ENCODE data around the gene CD3E. TPM values are rescaled to one million over a fixed set of nuclear protein-coding genes. Genes with fewer than 3 reads are reported as not detected.

The CD3E gene
- not detected in 2 replicates for total RNA-seq
- long read RNA-seq = 0 reads

DNA sequence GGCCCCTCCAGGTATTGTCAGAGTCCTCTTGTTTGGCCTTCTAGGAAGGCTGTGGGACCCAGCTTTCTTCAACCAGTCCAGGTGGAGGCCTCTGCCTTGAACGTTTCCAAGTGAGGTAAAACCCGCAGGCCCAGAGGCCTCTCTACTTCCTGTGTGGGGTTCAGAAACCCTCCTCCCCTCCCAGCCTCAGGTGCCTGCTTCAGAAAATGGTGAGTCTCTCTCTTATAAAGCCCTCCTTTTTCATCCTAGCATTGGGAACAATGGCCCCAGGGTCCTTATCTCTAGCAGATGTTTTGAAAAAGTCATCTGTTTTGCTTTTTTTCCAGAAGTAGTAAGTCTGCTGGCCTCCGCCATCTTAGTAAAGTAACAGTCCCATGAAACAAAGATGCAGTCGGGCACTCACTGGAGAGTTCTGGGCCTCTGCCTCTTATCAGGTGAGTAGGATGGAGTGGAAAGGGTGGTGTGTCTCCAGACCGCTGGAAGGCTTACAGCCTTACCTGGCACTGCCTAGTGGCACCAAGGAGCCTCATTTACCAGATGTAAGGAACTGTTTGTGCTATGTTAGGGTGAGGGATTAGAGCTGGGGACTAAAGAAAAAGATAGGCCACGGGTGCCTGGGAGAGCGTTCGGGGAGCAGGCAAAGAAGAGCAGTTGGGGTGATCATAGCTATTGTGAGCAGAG lies at the start of gene CD3E:
Gene CD3E (plus strand): TSS at position 163 of the 681 bp plus-strand sequence. CDS start 223 bp downstream, at position 386.
- TF ChIP-seq, protein P1, sequence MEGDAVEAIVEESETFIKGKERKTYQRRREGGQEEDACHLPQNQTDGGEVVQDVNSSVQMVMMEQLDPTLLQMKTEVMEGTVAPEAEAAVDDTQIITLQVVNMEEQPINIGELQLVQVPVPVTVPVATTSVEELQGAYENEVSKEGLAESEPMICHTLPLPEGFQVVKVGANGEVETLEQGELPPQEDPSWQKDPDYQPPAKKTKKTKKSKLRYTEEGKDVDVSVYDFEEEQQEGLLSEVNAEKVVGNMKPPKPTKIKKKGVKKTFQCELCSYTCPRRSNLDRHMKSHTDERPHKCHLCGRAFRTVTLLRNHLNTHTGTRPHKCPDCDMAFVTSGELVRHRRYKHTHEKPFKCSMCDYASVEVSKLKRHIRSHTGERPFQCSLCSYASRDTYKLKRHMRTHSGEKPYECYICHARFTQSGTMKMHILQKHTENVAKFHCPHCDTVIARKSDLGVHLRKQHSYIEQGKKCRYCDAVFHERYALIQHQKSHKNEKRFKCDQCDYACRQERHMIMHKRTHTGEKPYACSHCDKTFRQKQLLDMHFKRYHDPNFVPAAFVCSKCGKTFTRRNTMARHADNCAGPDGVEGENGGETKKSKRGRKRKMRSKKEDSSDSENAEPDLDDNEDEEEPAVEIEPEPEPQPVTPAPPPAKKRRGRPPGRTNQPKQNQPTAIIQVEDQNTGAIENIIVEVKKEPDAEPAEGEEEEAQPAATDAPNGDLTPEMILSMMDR (IDR thresholded peaks at IDR 0.05; ENCODE audit: unreplicated experiment) = no peak
- no peak for DNase-seq (ENCODE audit: low spot score, unreplicated experiment)
- Mint-ChIP-seq H3K4me3 (ENCODE audit: low read depth) (no peak within 1 kb of the TSS), H3K36me3 (ENCODE audit: insufficient read depth) (no peaks in the 10 kb centered on the region), H3K9me3 (ENCODE audit: low read depth) (no peaks in the 10 kb centered on the region), H3K27ac (no peak within 1 kb of the TSS), H3K4me1 (ENCODE audit: low read depth) (no peaks in the 10 kb centered on the region), H3K27me3 (peaks cover 20% of the 10 kb centered on the region)

- Mint-ChIP-seq H3K9me3 (ENCODE audit: low read depth) (peaks cover 3% of the 10 kb centered on the region), H3K4me3 (ENCODE audit: low read depth) (no peak overlapping the region), H3K27ac (no peak overlapping the region), H3K4me1 (ENCODE audit: low read depth) (peaks cover 6% of the 10 kb centered on the region), H3K27me3 (no peaks in the 10 kb centered on the region), H3K36me3 (ENCODE audit: insufficient read depth) (peaks cover 27% of the 10 kb centered on the region)
- no peak for DNase-seq (ENCODE audit: low spot score, unreplicated experiment)
- TF ChIP-seq, protein P1 (IDR thresholded peaks at IDR 0.05; ENCODE audit: unreplicated experiment) = peak; percentile 30
Measured at GRCh38 chr11:118258410-118258809, 46.1 kb upstream of the CD3E start.

DNA sequence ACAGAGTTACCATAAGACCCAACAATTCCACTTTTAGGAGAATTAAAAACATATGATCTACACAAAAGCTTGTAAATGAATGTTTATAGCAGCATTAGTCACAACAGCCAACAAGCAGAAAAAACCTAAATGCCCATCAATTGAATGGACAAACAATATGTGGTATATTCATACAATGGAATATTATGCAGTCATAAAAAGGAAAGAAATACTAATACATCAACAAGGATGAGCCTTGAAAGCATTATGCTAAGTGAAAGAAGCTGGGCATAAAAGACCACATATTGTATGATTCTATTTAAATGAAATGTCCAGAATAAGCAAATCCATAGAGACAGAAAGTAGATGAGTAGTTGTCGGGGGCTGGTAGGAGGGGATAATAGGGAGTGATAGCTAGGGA lies 45.4 kb upstream of the CD3E start:
- no peak for DNase-seq (ENCODE audit: low spot score, unreplicated experiment)
- TF ChIP-seq, protein P1 (IDR thresholded peaks at IDR 0.05; ENCODE audit: unreplicated experiment) = no peak
- Mint-ChIP-seq H3K9me3 (ENCODE audit: low read depth) (peaks cover 3% of the 10 kb centered on the region), H3K4me1 (ENCODE audit: low read depth) (peaks cover 9% of the 10 kb centered on the region), H3K4me3 (ENCODE audit: low read depth) (no peak overlapping the region), H3K27me3 (no peaks in the 10 kb centered on the region), H3K36me3 (ENCODE audit: insufficient read depth) (peaks cover 27% of the 10 kb centered on the region), H3K27ac (no peak overlapping the region)

DNA sequence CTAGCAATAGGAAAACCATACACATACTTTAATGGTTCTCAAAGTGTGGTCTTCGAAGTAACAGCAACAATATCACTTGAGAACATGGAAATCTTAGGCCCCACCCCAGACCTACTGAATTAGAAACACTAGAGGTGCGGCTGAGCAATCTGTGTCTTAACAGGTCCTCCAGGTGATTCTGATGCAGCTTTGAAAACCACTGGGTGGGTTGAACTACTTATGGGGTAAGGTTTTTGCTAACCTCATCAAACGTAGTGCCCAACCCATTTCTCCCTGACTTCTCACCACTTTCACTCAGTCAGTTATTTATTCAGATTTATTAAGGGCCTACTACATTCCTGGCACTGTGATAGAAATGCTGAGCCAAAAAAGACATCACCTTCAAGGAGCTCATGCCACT lies 44.2 kb upstream of the CD3E start:
- Mint-ChIP-seq H3K27me3 (peaks cover 4% of the 10 kb centered on the region), H3K4me3 (ENCODE audit: low read depth) (no peak overlapping the region), H3K36me3 (ENCODE audit: insufficient read depth) (peaks cover 23% of the 10 kb centered on the region), H3K9me3 (ENCODE audit: low read depth) (peaks cover 3% of the 10 kb centered on the region), H3K27ac (no peak overlapping the region), H3K4me1 (ENCODE audit: low read depth) (peaks cover 21% of the 10 kb centered on the region)
- DNase-seq (ENCODE audit: low spot score, unreplicated experiment) = no peak
- TF ChIP-seq, protein P1 (IDR thresholded peaks at IDR 0.05; ENCODE audit: unreplicated experiment) = no peak

DNA sequence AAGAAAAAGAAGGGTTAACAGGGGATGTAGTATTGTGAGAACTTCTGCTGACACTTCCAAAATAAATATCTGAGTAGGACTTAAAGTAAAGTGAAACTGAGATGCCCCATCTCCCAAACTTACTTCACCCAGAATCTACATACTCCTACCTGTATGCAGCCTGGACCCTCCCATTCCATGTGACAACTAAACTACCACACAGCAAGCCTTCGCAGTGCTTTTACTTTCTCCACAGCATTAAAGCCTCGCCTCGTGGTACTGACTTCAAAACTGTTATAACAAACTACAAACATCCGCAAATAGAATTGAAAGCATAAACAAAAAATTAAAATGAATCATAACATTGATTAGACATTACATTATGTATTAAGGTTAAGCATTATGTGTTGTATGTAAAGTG lies 41.4 kb upstream of the CD3E start:
- Mint-ChIP-seq H3K9me3 (ENCODE audit: low read depth) (peaks cover 3% of the 10 kb centered on the region), H3K36me3 (ENCODE audit: insufficient read depth) (peaks cover 19% of the 10 kb centered on the region), H3K27me3 (peaks cover 9% of the 10 kb centered on the region), H3K4me1 (ENCODE audit: low read depth) (peaks cover 25% of the 10 kb centered on the region), H3K27ac (peak overlapping the region; percentile 98), H3K4me3 (ENCODE audit: low read depth) (peak overlapping the region; percentile 87)
- TF ChIP-seq, protein P1 (IDR thresholded peaks at IDR 0.05; ENCODE audit: unreplicated experiment) = no peak
- DNase-seq (ENCODE audit: low spot score, unreplicated experiment) = no peak
